Fibroblast of pulmonary artery (primary cell): ENCODE results near the gene HGF.
"Not testable (repeated sequence)": the region's sequence is repeated elsewhere in the genome, so short reads cannot be mapped to it uniquely, and the experiment has no call there.

ENCODE experiments used
- DNase-seq: peaks from one replicate; pipeline ENCODE4 v3.0.0-alpha.2; 2010; ENCODE audit warnings: low read depth
- H3K4me3 ChIP-seq: replicated peaks from 2 replicates; pipeline ENCODE4 v1.5.1; 2011; ENCODE audit warnings: low read depth, mild to moderate bottlenecking, control low read depth, low read length, moderate library complexity
- TF ChIP-seq, protein P1 (sequence below): IDR thresholded peaks from 2 replicates; pipeline ENCODE4 v1.5.1; 2011; ENCODE audit warnings: mild to moderate bottlenecking, control low read depth, low read length, inconsistent platforms; ENCODE audit errors: missing control alignments

The HGF gene

DNA sequence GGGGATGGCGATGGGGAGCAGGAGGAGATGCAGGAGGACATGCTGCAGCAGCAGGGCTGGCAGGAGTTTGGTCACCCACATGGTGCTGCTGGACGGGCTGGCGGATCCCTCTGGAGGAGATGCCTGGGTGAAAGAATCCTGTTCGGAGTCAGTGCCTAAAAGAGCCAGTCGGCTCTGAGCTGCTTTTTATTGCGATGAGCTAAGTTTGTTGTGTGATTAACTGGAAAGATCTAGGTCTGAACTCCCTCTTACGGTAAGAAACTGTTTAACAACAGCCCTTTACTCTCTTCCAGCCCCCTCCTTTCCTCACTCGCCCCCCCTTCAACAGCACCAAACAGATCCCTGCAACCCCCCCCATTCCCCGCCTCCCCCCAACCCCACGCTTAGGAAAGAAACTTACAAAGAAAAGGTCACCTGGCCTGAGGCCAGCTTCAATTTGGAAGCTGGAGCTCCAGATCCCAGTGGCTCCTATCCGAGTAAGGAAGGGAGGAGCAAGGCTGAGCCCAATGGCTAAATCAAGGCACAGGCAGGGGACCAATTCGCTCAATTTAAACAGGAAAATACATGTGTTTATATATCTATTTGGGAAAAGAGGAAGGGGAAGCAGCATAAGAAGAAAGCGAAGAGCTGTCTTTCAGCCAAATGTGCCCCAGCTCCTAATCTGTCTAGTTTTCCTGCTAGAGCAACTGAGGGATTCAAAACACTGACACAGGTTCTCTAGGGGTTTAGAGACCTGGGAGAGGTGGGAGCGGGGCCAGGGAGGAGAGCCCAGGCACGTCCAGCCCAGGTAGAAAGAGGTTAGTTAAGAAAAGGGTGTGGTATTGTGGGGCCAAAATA is at the start of gene HGF:
Gene HGF, minus strand, starts transcription at position 157 of the 837 bp plus-strand sequence. Its CDS starts 76 bp downstream, at position 81.
- TF ChIP-seq, protein P1, sequence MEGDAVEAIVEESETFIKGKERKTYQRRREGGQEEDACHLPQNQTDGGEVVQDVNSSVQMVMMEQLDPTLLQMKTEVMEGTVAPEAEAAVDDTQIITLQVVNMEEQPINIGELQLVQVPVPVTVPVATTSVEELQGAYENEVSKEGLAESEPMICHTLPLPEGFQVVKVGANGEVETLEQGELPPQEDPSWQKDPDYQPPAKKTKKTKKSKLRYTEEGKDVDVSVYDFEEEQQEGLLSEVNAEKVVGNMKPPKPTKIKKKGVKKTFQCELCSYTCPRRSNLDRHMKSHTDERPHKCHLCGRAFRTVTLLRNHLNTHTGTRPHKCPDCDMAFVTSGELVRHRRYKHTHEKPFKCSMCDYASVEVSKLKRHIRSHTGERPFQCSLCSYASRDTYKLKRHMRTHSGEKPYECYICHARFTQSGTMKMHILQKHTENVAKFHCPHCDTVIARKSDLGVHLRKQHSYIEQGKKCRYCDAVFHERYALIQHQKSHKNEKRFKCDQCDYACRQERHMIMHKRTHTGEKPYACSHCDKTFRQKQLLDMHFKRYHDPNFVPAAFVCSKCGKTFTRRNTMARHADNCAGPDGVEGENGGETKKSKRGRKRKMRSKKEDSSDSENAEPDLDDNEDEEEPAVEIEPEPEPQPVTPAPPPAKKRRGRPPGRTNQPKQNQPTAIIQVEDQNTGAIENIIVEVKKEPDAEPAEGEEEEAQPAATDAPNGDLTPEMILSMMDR = peak; percentile 34
- H3K4me3 ChIP-seq = peak within 1 kb of the TSS; percentile 74
- peak; percentile 90 for DNase-seq

DNA sequence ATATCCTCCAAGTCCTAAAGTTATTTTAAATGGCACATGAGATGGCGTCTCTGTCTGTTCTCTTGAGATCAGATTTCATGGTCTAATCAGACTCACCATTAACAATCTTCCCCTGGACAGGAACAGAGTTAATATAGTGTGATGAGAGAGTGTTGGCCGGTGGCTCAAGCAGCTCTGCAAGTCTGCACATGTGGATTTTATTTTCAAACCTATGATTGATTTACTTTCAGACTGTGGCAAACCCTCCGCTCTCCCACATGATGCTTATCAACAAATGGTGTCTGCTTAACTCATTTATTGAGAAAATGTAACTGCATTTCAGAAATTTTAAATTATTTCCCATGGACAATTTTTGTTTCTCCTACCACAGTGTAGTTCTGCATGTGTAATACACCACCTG is 46.5 kb upstream of the HGF start:
- H3K4me3 ChIP-seq = no peak overlapping the region
- DNase-seq = no peak
- TF ChIP-seq, protein P1 = no peak

DNA sequence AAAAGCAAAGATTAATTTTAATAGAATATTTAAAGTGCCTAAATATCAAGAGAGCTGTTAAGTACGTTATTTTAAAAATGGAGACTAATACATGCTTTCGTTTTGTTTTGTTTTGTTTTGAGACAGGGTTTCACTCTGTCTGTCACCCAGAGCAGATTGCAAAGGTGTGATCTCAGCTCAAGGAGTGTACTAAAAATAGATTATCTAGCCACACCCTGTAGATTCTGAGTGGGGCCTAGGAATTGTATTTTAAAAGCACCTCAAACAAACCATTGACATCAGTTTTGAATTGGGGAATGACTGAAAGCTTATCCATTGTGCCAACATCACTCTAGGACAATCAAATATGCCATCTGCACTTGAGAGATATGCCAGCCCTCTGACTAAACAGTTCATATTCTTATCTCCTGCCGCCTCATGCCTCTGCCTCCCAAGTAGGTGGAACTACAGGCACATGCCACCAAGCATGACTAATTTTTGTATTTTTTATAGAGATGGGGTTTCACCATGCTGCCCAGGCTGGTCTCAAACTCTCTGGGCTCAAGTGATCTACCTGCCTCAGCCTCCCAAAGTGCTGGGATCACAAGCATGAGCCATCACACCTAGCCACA is 43.1 kb upstream of the HGF start:
- H3K4me3 ChIP-seq, DNase-seq: not testable (repeated sequence)

DNA sequence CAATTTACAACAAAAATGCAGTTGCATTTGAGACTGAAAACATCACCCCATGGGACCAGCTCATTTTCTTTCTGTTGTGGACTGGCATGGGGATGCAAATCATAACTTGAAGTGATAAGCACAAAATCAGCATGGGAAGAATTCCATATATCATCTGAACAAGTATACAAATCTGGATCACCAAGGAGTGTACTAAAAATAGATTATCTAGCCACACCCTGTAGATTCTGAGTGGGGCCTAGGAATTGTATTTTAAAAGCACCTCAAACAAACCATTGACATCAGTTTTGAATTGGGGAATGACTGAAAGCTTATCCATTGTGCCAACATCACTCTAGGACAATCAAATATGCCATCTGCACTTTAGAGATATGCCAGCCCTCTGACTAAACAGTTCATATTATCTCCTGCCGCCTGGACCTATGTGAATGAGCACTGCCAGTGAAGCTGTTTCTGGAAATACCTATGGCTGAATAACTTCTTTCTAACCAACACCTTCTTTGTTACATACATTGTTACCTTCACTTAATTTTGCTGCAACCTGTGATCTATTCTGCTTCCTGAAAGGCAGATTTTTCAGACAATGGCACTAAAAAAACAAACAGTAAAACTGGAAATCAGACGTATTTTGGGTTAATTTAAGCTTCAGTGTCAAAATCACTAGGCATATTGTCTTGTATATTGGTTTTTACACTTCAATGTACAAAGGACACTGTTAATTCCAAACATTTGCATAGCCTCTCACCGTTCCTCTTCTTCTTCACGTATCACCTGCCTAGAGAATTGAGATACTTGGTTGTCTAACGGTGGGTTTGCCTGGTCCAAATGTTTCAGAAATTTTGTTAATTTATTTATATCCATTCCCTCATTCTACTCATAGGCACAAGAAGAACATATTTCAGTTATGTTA is 42.4 kb upstream of the HGF start:
- DNase-seq = no peak
- no peak overlapping the region for H3K4me3 ChIP-seq
- TF ChIP-seq, protein P1 = no peak

DNA sequence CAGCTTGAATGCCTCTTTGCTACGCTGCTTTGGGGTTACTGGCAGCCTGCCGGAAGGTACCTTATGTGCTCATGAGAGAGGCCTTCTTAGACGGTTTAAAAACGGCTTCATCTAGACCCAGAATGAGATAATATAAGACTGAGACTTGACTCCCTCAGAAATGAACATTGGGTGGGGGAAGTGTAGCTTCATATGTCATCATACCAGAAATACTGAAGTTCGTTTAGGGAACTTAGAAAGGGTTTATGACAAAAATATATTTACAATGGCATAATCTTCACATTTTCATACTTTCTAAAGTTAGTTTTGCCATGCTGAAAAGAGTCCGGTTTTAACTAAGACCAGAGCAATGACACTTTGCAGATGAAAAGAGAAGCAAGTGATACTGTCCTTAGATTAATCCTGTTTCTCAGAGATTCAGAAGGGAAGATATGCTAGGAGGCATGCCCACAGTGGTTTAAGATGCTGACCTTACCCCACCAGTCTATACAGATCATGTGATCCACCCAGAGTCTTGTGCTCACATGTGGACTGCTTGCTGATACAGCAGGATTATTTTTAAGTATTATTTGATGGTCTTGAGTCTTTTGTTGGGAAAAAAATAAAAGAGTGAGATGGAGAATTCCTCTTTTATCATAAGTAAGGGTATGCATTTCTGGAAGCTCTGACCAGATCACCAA is 40.8 kb upstream of the HGF start:
- TF ChIP-seq, protein P1 = no peak
- no peak overlapping the region for H3K4me3 ChIP-seq
- DNase-seq = no peak

DNA sequence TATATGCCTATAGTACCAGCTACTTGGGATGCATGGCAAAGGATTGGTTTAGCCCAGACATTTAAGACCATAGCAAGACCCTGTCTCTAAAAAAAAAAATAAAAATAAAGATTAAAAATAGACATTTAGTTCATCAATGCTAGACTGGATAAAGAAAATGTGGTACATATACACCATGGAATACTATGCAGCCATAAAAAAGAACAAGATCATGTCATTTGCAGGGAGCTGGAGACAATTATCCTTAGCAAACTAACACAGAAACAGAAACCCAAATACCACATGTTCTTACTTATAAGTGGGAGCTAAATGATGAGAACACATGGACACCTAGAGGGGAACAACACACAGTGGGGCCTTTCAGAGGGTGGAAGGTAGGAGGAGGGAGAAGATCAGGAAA is 38.5 kb upstream of the HGF start:
- DNase-seq, H3K4me3 ChIP-seq: not testable (repeated sequence)

DNA sequence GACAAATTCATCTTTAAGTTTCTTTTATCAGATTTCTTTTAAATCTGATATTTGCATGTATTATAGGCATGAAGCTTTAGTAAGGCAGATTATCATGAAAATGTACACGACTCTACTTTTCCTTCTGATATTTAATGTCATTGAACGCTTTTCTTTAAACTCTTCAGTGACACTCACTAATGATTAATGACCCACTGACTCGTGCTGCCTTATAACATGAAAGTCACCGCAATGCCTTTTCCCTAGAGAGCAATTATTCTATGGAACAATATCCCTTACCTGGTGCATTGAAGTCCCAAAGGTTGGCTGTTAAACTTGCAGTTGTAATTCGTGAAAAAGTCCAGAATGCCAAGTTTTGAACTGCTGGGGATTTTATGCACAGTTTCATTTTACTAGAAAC is 33.4 kb upstream of the HGF start:
- TF ChIP-seq, protein P1 = no peak
- no peak for DNase-seq
- H3K4me3 ChIP-seq = no peak overlapping the region
